Cortex of kidney (tissue), 1 donor: ENCODE measurements around the gene TBX4.
"Not testable (repeated sequence)": the region's sequence is repeated elsewhere in the genome, so short reads cannot be mapped to it uniquely, and the experiment has no call there.

ENCODE experiments used
- DNase-seq: peaks from one replicate; lab custom pipeline; 2025; lab: John Stamatoyannopoulos, UW

TBX4 gene

DNA sequence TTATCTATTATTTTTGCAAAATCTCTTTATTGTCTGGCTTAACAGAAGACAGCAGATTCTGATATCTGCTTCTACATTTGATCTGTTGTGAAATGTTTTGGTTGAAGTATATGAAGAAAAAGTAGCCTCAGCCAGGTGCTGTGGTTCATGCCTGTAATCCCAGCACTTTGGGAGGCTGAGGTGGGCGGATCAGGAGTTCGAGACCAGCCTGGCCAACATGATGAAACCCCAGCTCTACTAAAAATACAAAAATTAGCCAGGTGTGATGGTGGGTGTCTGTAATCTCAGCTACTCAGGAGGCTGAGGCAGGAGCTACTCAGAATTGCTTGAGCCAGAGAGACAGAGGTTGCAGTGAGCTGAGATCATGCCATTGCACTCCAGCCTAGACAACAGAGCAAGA, 75.2 kb downstream of the TBX4 start:
- DNase-seq, result not testable (repeated sequence)

DNA sequence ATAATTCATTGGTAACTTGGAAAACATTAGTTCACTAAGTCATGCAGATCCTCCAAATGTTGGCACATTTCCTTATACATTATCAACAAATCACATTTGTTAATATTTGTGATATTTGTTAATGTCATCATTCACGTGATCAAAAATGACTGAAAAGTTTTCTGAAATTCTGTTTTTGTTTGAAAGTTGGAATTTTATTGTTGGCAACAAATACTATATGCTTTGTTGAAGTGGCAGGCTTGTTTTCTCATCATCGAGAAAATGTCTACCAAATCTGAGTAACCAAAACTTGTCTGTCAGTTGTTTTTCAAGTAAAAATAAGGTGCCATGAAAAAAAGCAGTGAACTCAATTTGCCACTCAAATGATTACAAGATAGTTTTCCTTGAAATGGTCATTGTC, 75.9 kb downstream of the TBX4 start:
- DNase-seq, result no peak

DNA sequence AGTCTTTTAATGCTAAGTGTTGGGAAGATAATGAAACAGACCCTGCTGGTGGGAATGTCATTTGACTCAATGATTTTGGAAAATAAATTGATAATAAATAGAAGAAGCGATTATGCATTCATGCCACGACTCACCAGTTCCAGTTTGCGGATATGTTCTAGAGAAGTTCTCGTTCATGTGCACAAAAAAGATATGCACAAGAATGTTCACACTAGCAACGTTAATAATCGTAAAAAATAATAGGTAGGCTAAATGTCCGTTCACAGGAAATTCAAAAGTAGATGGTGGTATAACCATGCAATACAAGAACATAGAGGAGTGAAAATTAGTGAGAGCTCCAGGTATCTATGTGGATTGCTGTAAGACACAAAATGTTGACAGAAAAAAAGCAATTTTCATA, 79.0 kb downstream of the TBX4 start:
- DNase-seq, result no peak

DNA sequence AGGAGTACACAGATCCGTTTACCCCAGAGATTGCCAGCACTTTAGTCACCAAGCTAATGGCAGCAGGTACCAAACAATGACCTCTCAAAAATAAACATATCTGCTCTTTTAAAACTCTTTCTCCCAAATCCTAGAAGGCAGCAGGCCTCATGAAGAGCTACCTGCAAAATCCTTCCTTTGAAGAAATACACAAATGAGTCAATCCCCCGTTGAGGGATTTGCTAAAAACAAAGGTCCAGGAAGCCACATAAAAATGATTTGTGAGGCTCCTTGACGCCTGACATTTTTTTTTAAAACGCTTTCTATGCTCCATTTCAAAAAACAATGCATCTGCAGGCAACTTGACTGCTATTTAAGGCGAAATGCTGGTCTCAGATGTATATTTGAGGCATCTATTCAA, 80.6 kb downstream of the TBX4 start:
- no peak for DNase-seq

DNA sequence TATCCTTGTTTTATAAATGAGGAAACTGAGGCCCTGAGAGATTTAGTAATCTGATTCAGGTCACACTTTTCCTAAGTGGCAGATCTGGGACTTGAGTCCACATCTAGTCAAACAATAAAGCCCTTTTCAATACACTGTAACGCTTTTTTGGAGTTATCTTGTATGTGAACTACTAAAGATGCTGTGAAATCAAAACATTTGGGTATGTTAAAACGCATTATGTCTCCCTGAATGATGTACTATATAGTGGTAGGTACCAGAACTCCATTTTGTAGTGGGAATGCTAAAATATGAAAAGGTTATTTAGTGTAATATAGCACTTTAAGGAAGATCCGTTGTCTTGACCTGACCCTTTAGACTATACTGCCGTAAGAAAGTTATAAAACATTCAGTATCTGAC, 81.6 kb downstream of the TBX4 start:
- DNase-seq, result no peak

DNA sequence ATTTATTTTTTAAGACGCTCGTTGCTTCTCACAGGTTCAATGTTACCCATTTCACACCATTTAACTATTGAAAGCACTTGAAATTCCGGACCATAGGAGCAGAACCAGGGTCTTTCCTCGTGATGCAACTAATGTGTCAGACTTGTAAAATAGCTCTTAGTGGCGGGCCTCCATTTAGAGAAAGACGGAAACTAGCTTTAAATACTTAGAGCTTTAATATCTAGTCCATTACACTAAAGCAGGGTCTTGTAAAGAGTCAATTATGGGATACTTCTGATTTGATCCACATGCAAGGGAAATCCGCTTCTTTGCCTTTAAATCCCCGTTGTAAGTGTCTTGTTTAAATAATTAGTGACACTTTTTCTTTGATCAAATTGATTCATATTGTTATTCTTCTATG, 82.2 kb downstream of the TBX4 start:
- DNase-seq, result no peak
